Smooth muscle cell (in vitro differentiated cells): ENCODE measurements around the gene RANBP1. TPM values are rescaled to one million over a fixed set of nuclear protein-coding genes. Genes with fewer than 3 reads are reported as not detected.

ENCODE experiments used
- DNase-seq: peaks from one replicate; lab custom pipeline; 2025; ENCODE audit not compliant: unreplicated experiment; lab: John Stamatoyannopoulos, UW
- H2AFZ ChIP-seq: fragments of 200-600 bp; sonication (generic); 2 replicates; pipeline ENCODE4 v1.6.0; 2016; ENCODE audit warnings: antibody characterized with exemption, low read depth, mild to moderate bottlenecking
- H3F3A ChIP-seq: fragments of 200-600 bp; sonication (generic); 2 replicates; pipeline ENCODE4 v1.6.0; 2017; ENCODE audit warnings: antibody characterized with exemption, low read depth
- H3K27ac ChIP-seq: fragments of 200-600 bp; sonication (generic); 2 replicates; pipeline ENCODE4 v1.5.1; 2016; ENCODE audit warnings: low read depth, mild to moderate bottlenecking
- H3K27me3 ChIP-seq: fragments of 200-600 bp; sonication (generic); 2 replicates; pipeline ENCODE4 v1.6.1; 2016; ENCODE audit warnings: low read depth, mild to moderate bottlenecking
- H3K36me3 ChIP-seq: fragments of 200-600 bp; sonication (generic); 2 replicates; pipeline ENCODE4 v1.5.1; 2016; ENCODE audit warnings: low read depth
- H3K4me1 ChIP-seq: fragments of 200-600 bp; sonication (generic); 2 replicates; pipeline ENCODE4 v1.5.1; 2016; ENCODE audit warnings: low read depth
- H3K4me2 ChIP-seq: fragments of 200-600 bp; sonication (generic); 2 replicates; pipeline ENCODE4 v1.6.0; 2016; ENCODE audit warnings: mild to moderate bottlenecking
- H3K4me3 ChIP-seq: fragments of 200-600 bp; sonication (generic); 2 replicates; pipeline ENCODE4 v1.5.1; 2016; ENCODE audit warnings: mild to moderate bottlenecking
- H3K79me2 ChIP-seq: fragments of 200-600 bp; sonication (generic); 2 replicates; pipeline ENCODE4 v1.6.0; 2016; ENCODE audit warnings: low read depth, mild to moderate bottlenecking
- H3K9ac ChIP-seq: fragments of 200-600 bp; sonication (generic); 2 replicates; pipeline ENCODE4 v1.6.0; 2016; ENCODE audit warnings: low read depth
- H3K9me3 ChIP-seq: fragments of 200-600 bp; sonication (generic); replicated peaks from 2 replicates; pipeline ENCODE4 v1.5.1; 2016; ENCODE audit warnings: low read depth
- H4K20me1 ChIP-seq: fragments of 200-600 bp; sonication (generic); 2 replicates; pipeline ENCODE4 v1.6.0; 2016; ENCODE audit warnings: low read depth
- WGBS: methylation state at CpG from one replicate; pipeline ENCODE4 v1.1.7; 2016; ENCODE audit warnings: low lambda C conversion rate; 5-methylcytosine and 5-hydroxymethylcytosine counted together
- polyA plus RNA-seq: library from polyadenylated mRNA; unstranded; fragments of >200 nt; fragmentation: Nextera tagmentation; extraction: Ambion mirVana; gene quantifications from 2 replicates; pipeline ENCODE4 v1.2.1, GENCODE V29; 2016
- total RNA-seq: library from RNA; depleted of rRNA; stranded (reverse); fragments of >200 nt; gene quantifications from 2 replicates; pipeline ENCODE4 v1.2.3, GENCODE V29; 2014
- TF ChIP-seq, protein P1 (sequence below): fragments of 200-600 bp; sonication (generic); IDR thresholded peaks from 2 replicates; pipeline ENCODE4 v1.5.1; 2017; ENCODE audit warnings: borderline replicate concordance, mild to moderate bottlenecking, antibody characterized with exemption; ENCODE audit not compliant: insufficient read depth, poor library complexity, severe bottlenecking

Gene RANBP1
- total and polyA plus RNA-seq, 2 experiments from 2014 or later: 235 to 331 TPM

DNA sequence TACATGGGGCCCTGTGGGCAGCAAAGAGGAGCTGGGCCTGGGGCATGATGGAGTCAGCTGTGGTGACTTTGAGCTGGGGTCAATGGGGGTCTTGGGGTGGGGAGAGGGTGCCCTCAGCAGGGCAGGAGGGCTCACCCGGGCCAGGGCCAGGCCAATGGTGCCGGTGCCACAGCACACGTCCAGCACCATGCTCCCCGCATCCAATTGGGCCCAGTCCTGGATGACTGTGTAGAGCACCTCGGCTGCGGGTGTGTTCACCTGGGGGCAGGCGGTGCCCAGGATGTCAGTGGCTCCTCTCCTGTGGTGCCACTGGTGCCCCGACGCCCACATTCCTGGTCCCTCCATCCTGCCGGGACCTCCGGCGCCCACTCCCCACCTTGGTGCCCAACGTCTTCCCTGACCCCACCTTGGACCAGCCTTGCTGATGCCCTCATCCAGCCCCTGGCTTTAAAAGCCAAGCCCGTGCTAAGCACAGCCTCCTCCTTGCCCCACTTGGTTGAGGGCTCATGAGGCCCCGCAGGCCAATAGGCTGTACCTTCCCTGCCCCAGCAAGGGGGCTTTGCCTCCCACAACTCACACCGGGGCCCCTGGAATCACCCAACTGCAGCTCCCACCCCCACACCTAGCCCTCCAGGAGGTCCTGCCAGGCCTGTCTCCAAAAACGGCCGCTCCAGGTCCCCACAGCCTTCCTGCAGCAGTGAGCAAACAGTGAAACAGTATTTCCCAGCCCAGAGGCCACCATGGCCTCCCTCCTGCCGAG lies 2.2 kb upstream of the RANBP1 start:
- no peak overlapping the region for H3K4me2 ChIP-seq

DNA sequence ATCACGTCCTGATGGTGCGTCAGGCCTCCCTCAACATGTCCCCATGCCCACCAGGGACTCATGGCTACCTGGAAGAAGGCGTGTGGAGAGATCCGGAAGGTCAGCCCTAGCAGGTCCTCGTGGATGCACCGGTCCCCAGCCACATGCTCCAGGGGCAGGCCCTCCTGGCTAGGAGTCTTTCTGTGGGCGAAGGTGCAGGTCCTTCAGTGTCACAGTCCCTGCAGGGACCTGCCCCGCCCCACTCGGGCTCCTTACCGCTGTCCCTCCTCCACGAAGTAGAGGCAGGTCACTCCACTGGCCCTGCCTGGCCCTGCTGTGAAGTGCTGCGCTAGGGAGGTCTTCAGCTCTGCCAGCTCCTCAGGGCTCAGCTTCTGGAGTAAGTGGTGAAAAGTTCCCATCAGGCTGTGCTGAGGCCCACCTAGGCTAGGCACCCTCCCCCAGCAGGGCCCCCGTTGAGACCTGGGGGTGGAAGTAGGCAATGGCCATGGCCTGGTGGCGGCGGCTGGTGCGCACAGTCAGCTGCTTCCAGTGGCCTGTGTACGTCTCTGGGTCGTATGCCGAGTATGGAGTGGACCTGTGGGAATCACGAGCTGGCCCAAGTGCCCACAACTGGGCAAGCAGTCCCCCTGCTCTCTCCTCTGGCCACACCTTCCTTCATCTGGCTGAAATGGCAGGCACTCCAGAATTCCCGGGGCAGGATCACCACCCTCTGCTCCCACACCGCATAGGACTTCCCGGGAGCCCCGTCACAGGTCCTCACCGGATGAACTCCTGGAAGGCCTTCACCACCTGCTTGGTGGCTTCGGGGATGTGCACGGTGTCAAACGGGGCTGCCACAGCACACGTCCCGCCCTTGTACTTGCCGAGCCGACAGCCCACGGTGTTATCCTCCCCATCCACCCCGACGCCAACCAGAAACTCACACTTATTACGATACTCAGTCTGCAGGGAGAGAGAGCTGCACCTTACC lies 1.1 kb upstream of the RANBP1 start:
- TF ChIP-seq, protein P1, sequence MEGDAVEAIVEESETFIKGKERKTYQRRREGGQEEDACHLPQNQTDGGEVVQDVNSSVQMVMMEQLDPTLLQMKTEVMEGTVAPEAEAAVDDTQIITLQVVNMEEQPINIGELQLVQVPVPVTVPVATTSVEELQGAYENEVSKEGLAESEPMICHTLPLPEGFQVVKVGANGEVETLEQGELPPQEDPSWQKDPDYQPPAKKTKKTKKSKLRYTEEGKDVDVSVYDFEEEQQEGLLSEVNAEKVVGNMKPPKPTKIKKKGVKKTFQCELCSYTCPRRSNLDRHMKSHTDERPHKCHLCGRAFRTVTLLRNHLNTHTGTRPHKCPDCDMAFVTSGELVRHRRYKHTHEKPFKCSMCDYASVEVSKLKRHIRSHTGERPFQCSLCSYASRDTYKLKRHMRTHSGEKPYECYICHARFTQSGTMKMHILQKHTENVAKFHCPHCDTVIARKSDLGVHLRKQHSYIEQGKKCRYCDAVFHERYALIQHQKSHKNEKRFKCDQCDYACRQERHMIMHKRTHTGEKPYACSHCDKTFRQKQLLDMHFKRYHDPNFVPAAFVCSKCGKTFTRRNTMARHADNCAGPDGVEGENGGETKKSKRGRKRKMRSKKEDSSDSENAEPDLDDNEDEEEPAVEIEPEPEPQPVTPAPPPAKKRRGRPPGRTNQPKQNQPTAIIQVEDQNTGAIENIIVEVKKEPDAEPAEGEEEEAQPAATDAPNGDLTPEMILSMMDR: no peak
- H3K79me2 ChIP-seq: peaks cover 40% of the 10 kb centered on the region
- H3F3A ChIP-seq: peaks cover 7% of the 10 kb centered on the region
- no peak overlapping the region for H2AFZ ChIP-seq
- DNase-seq: no peak
- no peak overlapping the region for H3K9ac ChIP-seq
- no peak overlapping the region for H3K4me2 ChIP-seq
- WGBS: 94% methylated on average over 36 of the region's 36 CpGs
- H3K9me3 ChIP-seq: no peaks in the 10 kb centered on the region
- H4K20me1 ChIP-seq: peaks cover 10% of the 10 kb centered on the region
- no peak overlapping the region for H3K27ac ChIP-seq
- H3K36me3 ChIP-seq: no peaks in the 10 kb centered on the region
- H3K4me1 ChIP-seq: peaks cover 12% of the 10 kb centered on the region
- H3K27me3 ChIP-seq: no peaks in the 10 kb centered on the region
- H3K4me3 ChIP-seq: no peak overlapping the region

More for the DNA sequence above, 2.2 kb upstream of the RANBP1 start:
- Histone ChIP-seq H2AFZ (no peak overlapping the region), H3K9ac (no peak overlapping the region), H3K27me3 (no peaks in the 10 kb centered on the region), H3K4me3 (no peak overlapping the region), H3K27ac (no peak overlapping the region), H4K20me1 (peaks cover 17% of the 10 kb centered on the region), H3F3A (peaks cover 7% of the 10 kb centered on the region), H3K9me3 (no peaks in the 10 kb centered on the region), H3K36me3 (no peaks in the 10 kb centered on the region), H3K79me2 (peaks cover 29% of the 10 kb centered on the region), H3K4me1 (peaks cover 8% of the 10 kb centered on the region)
- no peak for DNase-seq
- TF ChIP-seq, protein P1: no peak
- 96% methylated on average over 13 of the region's 19 CpGs for WGBS

GRCh38 chr22:20116376-20116950 lies 559 bp downstream of the RANBP1 start:
- Histone ChIP-seq H3K4me1 (peaks cover 12% of the 10 kb centered on the region), H3F3A (peaks cover 7% of the 10 kb centered on the region), H3K79me2 (peaks cover 57% of the 10 kb centered on the region), H3K9ac (peak overlapping the region; percentile 98), H3K4me2 (peak overlapping the region; percentile 99), H3K9me3 (no peaks in the 10 kb centered on the region), H3K4me3 (peak overlapping the region; percentile 99), H4K20me1 (peaks cover 15% of the 10 kb centered on the region), H3K27me3 (no peaks in the 10 kb centered on the region), H2AFZ (peak overlapping the region; percentile 43), H3K27ac (peak overlapping the region; percentile 84), H3K36me3 (no peaks in the 10 kb centered on the region)
- 37% methylated on average over 23 of the region's 27 CpGs for WGBS
- DNase-seq: no peak
- TF ChIP-seq, protein P1: no peak
